Activated naive CD4-positive, alpha-beta T cell treated with anti-CD3 and anti-CD28 coated beads, Interleukin-2, amount 10 ng/mL, durations not matched to agents 7 days and 5 days (primary cell): ENCODE data around the gene NBEAL1.
"Not testable (repeated sequence)": the region's sequence is repeated elsewhere in the genome, so short reads cannot be mapped to it uniquely, and the experiment has no call there.

ENCODE experiments used
- CTCF ChIA-PET: fragments of 350-600 bp; sonication (Branson Sonifier 250); formaldehyde crosslinking; loops from one replicate; lab custom pipeline; 2021; ENCODE audit warnings: antibody characterized with exemption; lab: Charles Lee
- DNase-seq: peaks from one replicate; pipeline ENCODE4 v3.0.0-alpha.2; 2020
- H3K27ac Mint-ChIP-seq: one replicate; pipeline ENCODE4 v1.8.0; 2021; ENCODE audit warnings: mild to moderate bottlenecking, moderate library complexity, mixed read lengths
- H3K27me3 Mint-ChIP-seq: one replicate; pipeline ENCODE4 v1.8.0; 2021; ENCODE audit warnings: mild to moderate bottlenecking, mixed read lengths
- H3K36me3 Mint-ChIP-seq: one replicate; pipeline ENCODE4 v1.8.0; 2021; ENCODE audit warnings: mixed read lengths
- H3K4me1 Mint-ChIP-seq: one replicate; pipeline ENCODE4 v1.8.0; 2021; ENCODE audit warnings: mixed read lengths
- H3K4me3 Mint-ChIP-seq: one replicate; pipeline ENCODE4 v1.8.0; 2021; ENCODE audit warnings: mild to moderate bottlenecking, moderate library complexity, mixed read lengths
- H3K9me3 Mint-ChIP-seq: one replicate; pipeline ENCODE4 v1.8.0; 2021; ENCODE audit warnings: mixed read lengths

Gene NBEAL1

DNA sequence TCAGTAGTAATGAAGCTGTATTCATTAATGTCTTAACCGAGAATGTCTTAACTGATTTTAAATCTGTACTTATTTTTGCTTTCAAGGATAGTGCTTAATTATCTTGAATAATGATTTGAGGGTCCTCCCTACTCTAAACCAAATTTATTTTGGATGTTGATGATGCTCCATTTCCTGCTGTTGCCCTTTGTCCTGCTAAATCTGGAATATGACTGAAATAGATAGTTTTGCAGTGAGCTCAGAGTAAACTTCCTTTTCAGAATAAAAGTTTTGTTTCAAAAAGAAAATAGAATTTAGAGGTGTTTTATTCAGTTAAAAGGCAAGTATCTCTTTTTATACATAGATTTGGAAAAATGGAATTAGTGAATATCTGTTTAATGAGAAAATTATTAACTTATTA, 8.1 kb downstream of the NBEAL1 start:
- H3K36me3 Mint-ChIP-seq: no peaks in the 10 kb centered on the region
- H3K27me3 Mint-ChIP-seq: no peaks in the 10 kb centered on the region
- CTCF ChIA-PET: no interaction called here
- DNase-seq: no peak
- H3K4me3 Mint-ChIP-seq: no peak overlapping the region
- peaks cover 15% of the 10 kb centered on the region for H3K4me1 Mint-ChIP-seq
- no peaks in the 10 kb centered on the region for H3K9me3 Mint-ChIP-seq
- no peak overlapping the region for H3K27ac Mint-ChIP-seq

GRCh38 chr2:203025592-203025991, 10.9 kb downstream of the NBEAL1 start:
- Mint-ChIP-seq H3K36me3 (no peaks in the 10 kb centered on the region), H3K9me3 (no peaks in the 10 kb centered on the region), H3K4me3 (no peak overlapping the region), H3K27me3 (no peaks in the 10 kb centered on the region), H3K27ac (no peak overlapping the region), H3K4me1 (no peaks in the 10 kb centered on the region)
- no peak for DNase-seq
- CTCF ChIA-PET: no interaction called here

DNA sequence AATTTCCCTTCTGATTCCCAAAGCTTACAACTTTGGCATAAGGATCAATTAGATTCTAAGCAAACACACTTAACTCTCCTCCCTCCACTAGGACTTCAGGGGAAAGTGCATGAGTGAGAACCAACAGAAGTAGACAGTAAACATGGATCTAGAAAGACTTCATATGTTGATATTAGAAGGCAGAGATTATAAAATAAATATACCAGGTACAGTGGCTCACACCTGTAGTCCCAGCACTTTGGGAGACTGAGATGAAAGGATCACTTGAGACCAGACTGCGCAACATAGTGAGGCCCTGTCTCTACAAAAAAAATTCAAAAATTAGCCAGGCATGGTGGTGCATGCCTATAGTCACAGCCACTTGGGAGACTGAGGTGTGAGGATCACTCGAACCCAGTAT, 15.9 kb downstream of the NBEAL1 start:
- DNase-seq: no peak
- Mint-ChIP-seq H3K4me3 (no peak overlapping the region), H3K27ac (no peak overlapping the region), H3K27me3 (no peaks in the 10 kb centered on the region), H3K4me1 (peaks cover 3% of the 10 kb centered on the region), H3K36me3 (no peaks in the 10 kb centered on the region), H3K9me3 (no peaks in the 10 kb centered on the region)
- CTCF ChIA-PET: no interaction called here

GRCh38 chr2:203030991-203031390, 16.3 kb downstream of the NBEAL1 start:
- Mint-ChIP-seq H3K27me3 (no peaks in the 10 kb centered on the region), H3K36me3 (no peaks in the 10 kb centered on the region), H3K27ac (no peak overlapping the region), H3K9me3 (no peaks in the 10 kb centered on the region), H3K4me3 (no peak overlapping the region), H3K4me1 (peaks cover 3% of the 10 kb centered on the region)
- CTCF ChIA-PET: no interaction called here
- DNase-seq: no peak

DNA sequence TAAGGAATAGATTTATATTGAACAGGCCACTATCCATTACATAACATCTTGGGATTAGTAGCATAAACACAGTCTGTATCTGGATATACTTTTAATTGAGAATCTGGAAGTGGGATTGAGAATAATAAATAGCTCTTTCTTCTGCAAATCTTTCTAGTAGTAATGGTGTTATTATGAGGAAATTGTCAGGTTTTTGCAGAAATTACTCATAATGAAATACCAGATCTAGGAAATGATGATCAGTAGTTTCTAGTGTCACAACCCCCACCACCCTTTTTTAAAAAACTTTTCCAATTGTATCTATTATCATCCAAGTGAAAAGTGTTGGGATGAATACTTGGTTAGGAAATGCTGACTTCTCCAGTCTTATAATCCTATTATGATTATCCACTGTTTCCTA, 18.7 kb downstream of the NBEAL1 start:
- H3K4me3 Mint-ChIP-seq: no peak overlapping the region
- no peaks in the 10 kb centered on the region for H3K9me3 Mint-ChIP-seq
- H3K27ac Mint-ChIP-seq: no peak overlapping the region
- H3K36me3 Mint-ChIP-seq: no peaks in the 10 kb centered on the region
- H3K4me1 Mint-ChIP-seq: peaks cover 3% of the 10 kb centered on the region
- H3K27me3 Mint-ChIP-seq: no peaks in the 10 kb centered on the region
- no peak for DNase-seq
- CTCF ChIA-PET: no interaction called here

DNA sequence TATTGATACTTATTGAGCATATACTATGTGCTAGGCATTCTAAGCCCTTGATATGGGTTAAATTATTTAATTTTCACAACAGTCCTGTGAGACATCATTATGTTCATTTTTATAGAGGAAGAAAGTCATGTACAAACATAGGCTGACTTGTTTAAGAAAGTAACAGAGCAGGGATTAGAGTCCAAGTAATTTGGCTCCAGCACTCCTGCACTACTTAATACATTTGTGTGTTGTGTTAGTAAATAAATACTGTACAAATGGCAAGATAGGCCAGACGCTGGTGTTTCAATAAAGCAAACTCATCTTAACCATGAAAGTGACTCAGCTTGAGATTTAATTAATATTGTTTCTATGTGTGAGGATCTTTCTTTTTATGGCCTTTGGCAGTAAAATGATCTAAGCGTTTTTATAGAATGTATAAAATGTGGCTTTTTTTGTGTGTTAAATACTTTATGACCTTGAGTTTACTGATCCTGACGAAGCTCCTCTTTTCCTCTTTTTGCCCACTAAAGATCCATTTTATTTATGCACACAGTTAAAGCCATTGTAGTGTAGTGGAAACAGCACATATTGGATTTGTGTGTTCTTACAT, 21.3 kb downstream of the NBEAL1 start:
- no peak for DNase-seq
- H3K9me3 Mint-ChIP-seq: no peaks in the 10 kb centered on the region
- peaks cover 2% of the 10 kb centered on the region for H3K36me3 Mint-ChIP-seq
- no peak overlapping the region for H3K4me3 Mint-ChIP-seq
- CTCF ChIA-PET: no interaction called here
- no peaks in the 10 kb centered on the region for H3K27me3 Mint-ChIP-seq
- peaks cover 3% of the 10 kb centered on the region for H3K4me1 Mint-ChIP-seq
- H3K27ac Mint-ChIP-seq: no peak overlapping the region

DNA sequence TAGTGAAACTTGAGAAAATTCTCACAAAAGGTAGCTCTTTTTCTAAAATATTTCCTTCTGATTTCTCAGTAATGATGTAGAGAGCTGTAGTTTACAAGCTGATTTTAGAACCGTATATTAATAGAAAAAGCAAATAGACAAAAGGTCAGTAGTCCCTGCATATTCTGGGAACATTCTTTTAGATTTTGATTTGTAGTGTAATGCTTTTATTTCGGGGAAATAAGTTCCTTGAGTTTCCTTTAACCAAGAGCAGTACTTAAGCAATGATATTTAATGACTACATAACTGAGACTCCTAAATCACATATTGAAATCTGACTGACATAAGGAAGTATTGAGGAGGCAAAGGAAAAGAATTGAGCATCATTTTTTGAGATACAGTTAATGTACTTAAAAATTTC, 22.4 kb downstream of the NBEAL1 start:
- Mint-ChIP-seq H3K9me3 (no peaks in the 10 kb centered on the region), H3K36me3 (peaks cover 2% of the 10 kb centered on the region)
- CTCF ChIA-PET: no interaction called here

GRCh38 chr2:203038586-203038985, 23.9 kb downstream of the NBEAL1 start:
- CTCF ChIA-PET: interaction anchor here (1.1 kb wide), 1 partner anchor 16 kb away, joined by 3 read pairs; no protein-coding TSS in a partner anchor
- H3K36me3 Mint-ChIP-seq: peaks cover 2% of the 10 kb centered on the region
- H3K4me3 Mint-ChIP-seq: no peak overlapping the region
- no peak for DNase-seq
- H3K27ac Mint-ChIP-seq: no peak overlapping the region
- no peaks in the 10 kb centered on the region for H3K9me3 Mint-ChIP-seq
- H3K4me1 Mint-ChIP-seq: peaks cover 3% of the 10 kb centered on the region
- H3K27me3 Mint-ChIP-seq: no peaks in the 10 kb centered on the region

More for the DNA sequence above, 22.4 kb downstream of the NBEAL1 start:
- no peak overlapping the region for H3K27ac Mint-ChIP-seq
- no peak for DNase-seq
- H3K4me1 Mint-ChIP-seq: peaks cover 3% of the 10 kb centered on the region
- no peaks in the 10 kb centered on the region for H3K27me3 Mint-ChIP-seq
- H3K4me3 Mint-ChIP-seq: no peak overlapping the region

DNA sequence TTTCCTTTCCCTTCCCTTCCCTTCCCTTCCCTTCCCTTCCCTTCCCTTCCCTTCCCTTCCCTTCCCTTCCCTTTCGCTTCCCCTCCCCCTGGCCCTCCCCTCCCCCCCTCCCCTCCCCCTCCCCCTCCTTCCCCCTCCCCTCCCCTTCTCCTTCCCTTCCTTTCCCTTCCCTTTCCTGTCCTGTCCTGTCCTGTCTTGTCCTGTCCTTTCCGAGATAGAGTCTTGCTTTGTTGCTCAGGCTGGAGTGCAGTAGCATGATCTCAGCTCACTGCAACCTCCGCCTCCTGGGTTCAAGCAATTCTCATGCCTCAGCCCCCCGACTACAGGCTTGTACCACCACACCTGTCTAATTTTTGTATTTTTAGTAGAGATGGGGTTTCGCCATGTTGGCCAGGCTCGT, 24.5 kb downstream of the NBEAL1 start:
- H3K4me3 Mint-ChIP-seq, H3K9me3 Mint-ChIP-seq, H3K36me3 Mint-ChIP-seq, CTCF ChIA-PET, H3K27me3 Mint-ChIP-seq, DNase-seq, H3K27ac Mint-ChIP-seq, H3K4me1 Mint-ChIP-seq: not testable (repeated sequence)

- CTCF ChIA-PET: no interaction called here
- H3K9me3 Mint-ChIP-seq: no peaks in the 10 kb centered on the region
- H3K4me1 Mint-ChIP-seq: no peaks in the 10 kb centered on the region
- H3K36me3 Mint-ChIP-seq: peaks cover 5% of the 10 kb centered on the region
- H3K27me3 Mint-ChIP-seq: no peaks in the 10 kb centered on the region
- H3K4me3 Mint-ChIP-seq: no peak overlapping the region
- DNase-seq: no peak
- no peak overlapping the region for H3K27ac Mint-ChIP-seq
Measured at GRCh38 chr2:203040966-203041521, 26.4 kb downstream of the NBEAL1 start.

DNA sequence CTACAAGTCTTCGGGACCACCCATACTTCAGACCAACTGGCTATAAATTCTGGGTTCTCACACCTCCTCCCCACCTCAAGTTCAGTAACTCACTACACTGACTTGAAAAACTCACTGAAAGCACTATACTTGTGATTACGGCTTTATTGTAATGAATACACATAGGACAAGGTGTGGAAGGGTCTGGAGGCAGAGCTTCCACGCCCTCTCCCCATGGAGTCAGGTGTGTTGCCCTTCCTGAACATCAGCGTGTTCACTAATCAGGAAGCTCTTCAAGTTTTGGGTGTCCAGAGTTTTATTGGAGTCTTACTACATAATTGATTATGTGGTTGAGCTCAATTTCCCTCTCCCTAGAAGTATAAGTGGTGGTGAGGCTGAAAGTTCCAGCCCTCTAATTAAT, 27.5 kb downstream of the NBEAL1 start:
- Mint-ChIP-seq H3K27me3 (no peaks in the 10 kb centered on the region), H3K4me3 (no peak overlapping the region), H3K36me3 (peaks cover 5% of the 10 kb centered on the region), H3K4me1 (no peaks in the 10 kb centered on the region), H3K9me3 (no peaks in the 10 kb centered on the region), H3K27ac (no peak overlapping the region)
- DNase-seq: no peak
- CTCF ChIA-PET: interaction anchor here (0.6 kb wide), 1 partner anchor 15 kb away, joined by 3 read pairs; no protein-coding TSS in a partner anchor

GRCh38 chr2:203043226-203043625, 28.6 kb downstream of the NBEAL1 start:
- H3K9me3 Mint-ChIP-seq: no peaks in the 10 kb centered on the region

GRCh38 chr2:203045867-203046266, 31.2 kb downstream of the NBEAL1 start:
- Mint-ChIP-seq H3K4me3 (no peak overlapping the region), H3K9me3 (no peaks in the 10 kb centered on the region), H3K36me3 (peaks cover 3% of the 10 kb centered on the region), H3K27ac (no peak overlapping the region), H3K27me3 (no peaks in the 10 kb centered on the region), H3K4me1 (no peaks in the 10 kb centered on the region)
- CTCF ChIA-PET: interaction anchor here (0.6 kb wide), 1 partner anchor 103 kb away, joined by 4 read pairs; no protein-coding TSS in a partner anchor
- DNase-seq: no peak

More at GRCh38 chr2:203043226-203043625, 28.6 kb downstream of the NBEAL1 start:
- no peaks in the 10 kb centered on the region for H3K4me1 Mint-ChIP-seq
- H3K27ac Mint-ChIP-seq: no peak overlapping the region
- no peaks in the 10 kb centered on the region for H3K27me3 Mint-ChIP-seq
- peaks cover 5% of the 10 kb centered on the region for H3K36me3 Mint-ChIP-seq
- no peak for DNase-seq
- no peak overlapping the region for H3K4me3 Mint-ChIP-seq
- CTCF ChIA-PET: no interaction called here

DNA sequence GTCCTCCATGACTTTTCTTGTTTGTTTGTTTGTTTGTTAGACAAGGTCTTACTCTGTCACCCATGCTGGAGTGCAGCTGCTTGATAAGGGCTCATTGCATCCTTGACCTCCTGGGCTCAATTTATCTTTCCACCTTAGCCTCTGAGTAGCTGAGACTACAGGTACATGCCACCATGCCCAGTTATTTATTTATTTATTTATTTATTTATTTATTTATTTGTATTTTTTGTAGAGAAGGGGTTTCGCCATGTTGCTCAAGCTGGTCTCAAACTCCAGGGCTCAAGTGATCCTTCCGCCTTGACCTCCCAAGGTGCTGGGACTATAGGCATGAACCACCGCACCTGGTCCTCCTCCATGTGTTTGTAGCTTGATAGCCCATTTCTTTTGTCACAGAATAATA, 37.9 kb downstream of the NBEAL1 start:
- Mint-ChIP-seq H3K9me3 (no peaks in the 10 kb centered on the region), H3K27me3 (no peaks in the 10 kb centered on the region)

GRCh38 chr2:203059567-203060240, 45.0 kb downstream of the NBEAL1 start:
- no peaks in the 10 kb centered on the region for H3K4me1 Mint-ChIP-seq
- no peaks in the 10 kb centered on the region for H3K27me3 Mint-ChIP-seq
- no peaks in the 10 kb centered on the region for H3K9me3 Mint-ChIP-seq
- CTCF ChIA-PET: no interaction called here
- H3K36me3 Mint-ChIP-seq: peaks cover 7% of the 10 kb centered on the region
- DNase-seq: no peak
- no peak overlapping the region for H3K27ac Mint-ChIP-seq
- no peak overlapping the region for H3K4me3 Mint-ChIP-seq

More for the DNA sequence above, 37.9 kb downstream of the NBEAL1 start:
- no peak overlapping the region for H3K27ac Mint-ChIP-seq
- CTCF ChIA-PET: no interaction called here
- no peaks in the 10 kb centered on the region for H3K4me1 Mint-ChIP-seq
- H3K4me3 Mint-ChIP-seq: no peak overlapping the region
- DNase-seq: no peak
- peaks cover 5% of the 10 kb centered on the region for H3K36me3 Mint-ChIP-seq
